ENCODE measurements around the gene ABCC11.

DNA sequence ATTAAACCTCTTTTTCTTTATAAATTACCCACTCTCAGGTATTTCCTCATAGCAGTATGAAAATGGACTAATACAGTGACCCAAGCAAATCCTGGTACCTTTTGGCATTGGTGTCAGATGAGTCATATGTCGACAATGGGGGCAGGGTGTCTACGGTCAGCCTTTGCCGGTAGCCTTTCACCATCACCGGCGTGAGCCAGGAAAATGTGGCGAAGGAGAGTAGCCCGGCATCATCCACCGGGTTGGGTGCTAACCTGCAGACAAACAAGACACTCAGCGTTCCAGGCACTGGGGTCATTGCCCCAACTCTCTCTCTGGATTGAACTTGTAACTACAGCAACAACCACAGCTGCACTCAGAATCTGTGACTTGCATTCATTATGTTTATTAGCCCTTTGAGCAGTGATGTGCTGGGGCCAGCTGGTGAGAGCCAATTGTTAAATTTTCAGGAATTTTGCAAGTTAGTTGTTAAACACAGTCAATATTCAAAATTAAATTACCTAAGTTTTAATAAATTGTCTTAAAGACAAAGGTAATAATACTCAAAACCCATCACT is 103.4 kb downstream of the ABCC11 start:
- no peak for TF ChIP-seq CTCF (IDR thresholded peaks at IDR 0.05)
- TF ChIP-seq POLR2AphosphoS5 (IDR thresholded peaks at IDR 0.05), result no peak

Measured in sigmoid colon (tissue), 4 donors.